ENCODE measurements around the gene ARL2BP. TPM values are rescaled to one million over a fixed set of nuclear protein-coding genes. Genes with fewer than 3 reads are reported as not detected.
A peak's percentile ranks its signal among the peaks of the same experiment; 100 is the strongest.

The ARL2BP gene
- total and polyA plus RNA-seq, 2 of the 13 experiments (the other 11 are each of a cell fraction or from before 2014, with no cell fraction given) = 64.3 to 67.6 TPM

DNA sequence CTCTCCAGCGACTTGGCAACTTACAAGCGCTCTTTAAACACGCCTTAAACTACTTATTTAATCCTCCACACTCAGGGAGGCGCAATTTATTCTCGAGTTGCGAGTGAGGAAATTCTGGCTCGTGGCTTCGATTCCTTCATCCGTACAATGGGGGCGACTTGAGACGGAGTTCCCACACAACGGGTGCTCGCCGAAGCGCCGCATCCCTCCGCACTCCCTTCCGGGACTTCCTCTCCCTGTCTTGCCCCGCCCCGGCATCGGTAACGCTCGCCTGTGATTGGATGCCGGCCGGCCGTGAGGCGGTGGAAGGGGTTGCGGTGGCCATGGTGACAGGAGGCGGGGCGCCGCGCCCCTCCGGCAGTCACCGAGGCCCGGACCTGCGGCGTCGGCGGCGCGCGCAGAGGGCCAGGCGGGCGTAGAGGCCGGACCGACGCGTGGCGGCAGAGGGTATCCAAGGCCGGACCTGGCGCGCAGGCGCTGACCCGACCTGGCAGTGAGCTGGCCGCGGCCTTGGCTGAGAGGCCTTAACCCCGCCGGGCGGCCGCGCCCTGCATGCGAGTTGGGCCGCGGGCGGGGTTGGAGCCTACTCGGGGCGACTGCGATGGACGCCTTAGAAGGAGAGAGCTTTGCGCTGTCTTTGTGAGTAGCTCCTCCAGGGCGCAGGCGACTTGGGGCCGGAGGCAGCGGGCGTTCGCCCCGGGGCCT lies at the start of gene ARL2BP (continued):
- TF ChIP-seq TMF1 (CRISPR knock-in tag; IDR thresholded peaks at IDR 0.05; ENCODE audit: low read depth) = peak; percentile 94; the same call in 1 of the 2 replicates
- TF ChIP-seq, protein P1, sequence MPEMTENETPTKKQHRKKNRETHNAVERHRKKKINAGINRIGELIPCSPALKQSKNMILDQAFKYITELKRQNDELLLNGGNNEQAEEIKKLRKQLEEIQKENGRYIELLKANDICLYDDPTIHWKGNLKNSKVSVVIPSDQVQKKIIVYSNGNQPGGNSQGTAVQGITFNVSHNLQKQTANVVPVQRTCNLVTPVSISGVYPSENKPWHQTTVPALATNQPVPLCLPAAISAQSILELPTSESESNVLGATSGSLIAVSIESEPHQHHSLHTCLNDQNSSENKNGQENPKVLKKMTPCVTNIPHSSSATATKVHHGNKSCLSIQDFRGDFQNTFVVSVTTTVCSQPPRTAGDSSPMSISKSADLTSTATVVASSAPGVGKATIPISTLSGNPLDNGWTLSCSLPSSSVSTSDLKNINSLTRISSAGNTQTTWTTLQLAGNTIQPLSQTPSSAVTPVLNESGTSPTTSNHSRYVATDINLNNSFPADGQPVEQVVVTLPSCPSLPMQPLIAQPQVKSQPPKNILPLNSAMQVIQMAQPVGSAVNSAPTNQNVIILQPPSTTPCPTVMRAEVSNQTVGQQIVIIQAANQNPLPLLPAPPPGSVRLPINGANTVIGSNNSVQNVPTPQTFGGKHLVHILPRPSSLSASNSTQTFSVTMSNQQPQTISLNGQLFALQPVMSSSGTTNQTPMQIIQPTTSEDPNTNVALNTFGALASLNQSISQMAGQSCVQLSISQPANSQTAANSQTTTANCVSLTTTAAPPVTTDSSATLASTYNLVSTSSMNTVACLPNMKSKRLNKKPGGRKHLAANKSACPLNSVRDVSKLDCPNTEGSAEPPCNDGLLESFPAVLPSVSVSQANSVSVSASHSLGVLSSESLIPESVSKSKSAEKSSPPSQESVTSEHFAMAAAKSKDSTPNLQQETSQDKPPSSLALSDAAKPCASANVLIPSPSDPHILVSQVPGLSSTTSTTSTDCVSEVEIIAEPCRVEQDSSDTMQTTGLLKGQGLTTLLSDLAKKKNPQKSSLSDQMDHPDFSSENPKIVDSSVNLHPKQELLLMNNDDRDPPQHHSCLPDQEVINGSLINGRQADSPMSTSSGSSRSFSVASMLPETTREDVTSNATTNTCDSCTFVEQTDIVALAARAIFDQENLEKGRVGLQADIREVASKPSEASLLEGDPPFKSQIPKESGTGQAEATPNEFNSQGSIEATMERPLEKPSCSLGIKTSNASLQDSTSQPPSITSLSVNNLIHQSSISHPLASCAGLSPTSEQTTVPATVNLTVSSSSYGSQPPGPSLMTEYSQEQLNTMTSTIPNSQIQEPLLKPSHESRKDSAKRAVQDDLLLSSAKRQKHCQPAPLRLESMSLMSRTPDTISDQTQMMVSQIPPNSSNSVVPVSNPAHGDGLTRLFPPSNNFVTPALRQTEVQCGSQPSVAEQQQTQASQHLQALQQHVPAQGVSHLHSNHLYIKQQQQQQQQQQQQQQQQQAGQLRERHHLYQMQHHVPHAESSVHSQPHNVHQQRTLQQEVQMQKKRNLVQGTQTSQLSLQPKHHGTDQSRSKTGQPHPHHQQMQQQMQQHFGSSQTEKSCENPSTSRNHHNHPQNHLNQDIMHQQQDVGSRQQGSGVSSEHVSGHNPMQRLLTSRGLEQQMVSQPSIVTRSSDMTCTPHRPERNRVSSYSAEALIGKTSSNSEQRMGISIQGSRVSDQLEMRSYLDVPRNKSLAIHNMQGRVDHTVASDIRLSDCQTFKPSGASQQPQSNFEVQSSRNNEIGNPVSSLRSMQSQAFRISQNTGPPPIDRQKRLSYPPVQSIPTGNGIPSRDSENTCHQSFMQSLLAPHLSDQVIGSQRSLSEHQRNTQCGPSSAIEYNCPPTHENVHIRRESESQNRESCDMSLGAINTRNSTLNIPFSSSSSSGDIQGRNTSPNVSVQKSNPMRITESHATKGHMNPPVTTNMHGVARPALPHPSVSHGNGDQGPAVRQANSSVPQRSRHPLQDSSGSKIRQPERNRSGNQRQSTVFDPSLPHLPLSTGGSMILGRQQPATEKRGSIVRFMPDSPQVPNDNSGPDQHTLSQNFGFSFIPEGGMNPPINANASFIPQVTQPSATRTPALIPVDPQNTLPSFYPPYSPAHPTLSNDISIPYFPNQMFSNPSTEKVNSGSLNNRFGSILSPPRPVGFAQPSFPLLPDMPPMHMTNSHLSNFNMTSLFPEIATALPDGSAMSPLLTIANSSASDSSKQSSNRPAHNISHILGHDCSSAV (CRISPR knock-in tag; IDR thresholded peaks at IDR 0.05; ENCODE audit: borderline replicate concordance) = no peak
- TF ChIP-seq ZNF44 (CRISPR knock-in tag; IDR thresholded peaks at IDR 0.05) = peak; percentile 69
- TF ChIP-seq, protein P2, sequence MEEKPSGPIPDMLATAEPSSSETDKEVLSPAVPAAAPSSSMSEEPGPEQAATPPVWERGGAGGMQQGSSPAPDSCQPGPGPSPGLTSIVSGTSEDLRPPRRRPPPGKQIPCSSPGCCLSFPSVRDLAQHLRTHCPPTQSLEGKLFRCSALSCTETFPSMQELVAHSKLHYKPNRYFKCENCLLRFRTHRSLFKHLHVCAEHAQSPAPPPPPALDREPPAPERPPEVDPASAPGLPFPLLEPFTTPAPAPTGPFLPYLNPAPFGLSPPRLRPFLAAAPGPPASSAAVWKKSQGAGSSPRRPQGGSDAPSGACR (CRISPR knock-in tag; IDR thresholded peaks at IDR 0.05) = peak; percentile 48; the same call in 1 of the 2 replicates
- TF ChIP-seq, protein P3, sequence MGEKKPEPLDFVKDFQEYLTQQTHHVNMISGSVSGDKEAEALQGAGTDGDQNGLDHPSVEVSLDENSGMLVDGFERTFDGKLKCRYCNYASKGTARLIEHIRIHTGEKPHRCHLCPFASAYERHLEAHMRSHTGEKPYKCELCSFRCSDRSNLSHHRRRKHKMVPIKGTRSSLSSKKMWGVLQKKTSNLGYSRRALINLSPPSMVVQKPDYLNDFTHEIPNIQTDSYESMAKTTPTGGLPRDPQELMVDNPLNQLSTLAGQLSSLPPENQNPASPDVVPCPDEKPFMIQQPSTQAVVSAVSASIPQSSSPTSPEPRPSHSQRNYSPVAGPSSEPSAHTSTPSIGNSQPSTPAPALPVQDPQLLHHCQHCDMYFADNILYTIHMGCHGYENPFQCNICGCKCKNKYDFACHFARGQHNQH (CRISPR knock-in tag; IDR thresholded peaks at IDR 0.05) = peak; percentile 62; the same call in 1 of the 2 replicates
- 0 out of 2 replicates have a peak, but pooled peaks have one; percentile 13 for TF ChIP-seq ZNF24 (IDR thresholded peaks at IDR 0.05)
- TF ChIP-seq MED13 (CRISPR knock-in tag; IDR thresholded peaks at IDR 0.05) = peak; percentile 53; the same call in 1 of the 2 replicates
- TF ChIP-seq ZNF816 (CRISPR knock-in tag; IDR thresholded peaks at IDR 0.05; ENCODE audit: borderline replicate concordance) = peak; percentile 56; the same call in 1 of the 2 replicates
- TF ChIP-seq, protein P4, sequence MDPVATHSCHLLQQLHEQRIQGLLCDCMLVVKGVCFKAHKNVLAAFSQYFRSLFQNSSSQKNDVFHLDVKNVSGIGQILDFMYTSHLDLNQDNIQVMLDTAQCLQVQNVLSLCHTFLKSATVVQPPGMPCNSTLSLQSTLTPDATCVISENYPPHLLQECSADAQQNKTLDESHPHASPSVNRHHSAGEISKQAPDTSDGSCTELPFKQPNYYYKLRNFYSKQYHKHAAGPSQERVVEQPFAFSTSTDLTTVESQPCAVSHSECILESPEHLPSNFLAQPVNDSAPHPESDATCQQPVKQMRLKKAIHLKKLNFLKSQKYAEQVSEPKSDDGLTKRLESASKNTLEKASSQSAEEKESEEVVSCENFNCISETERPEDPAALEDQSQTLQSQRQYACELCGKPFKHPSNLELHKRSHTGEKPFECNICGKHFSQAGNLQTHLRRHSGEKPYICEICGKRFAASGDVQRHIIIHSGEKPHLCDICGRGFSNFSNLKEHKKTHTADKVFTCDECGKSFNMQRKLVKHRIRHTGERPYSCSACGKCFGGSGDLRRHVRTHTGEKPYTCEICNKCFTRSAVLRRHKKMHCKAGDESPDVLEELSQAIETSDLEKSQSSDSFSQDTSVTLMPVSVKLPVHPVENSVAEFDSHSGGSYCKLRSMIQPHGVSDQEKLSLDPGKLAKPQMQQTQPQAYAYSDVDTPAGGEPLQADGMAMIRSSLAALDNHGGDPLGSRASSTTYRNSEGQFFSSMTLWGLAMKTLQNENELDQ (CRISPR knock-in tag; IDR thresholded peaks at IDR 0.05; ENCODE audit: borderline replicate concordance) = peak; percentile 44; the same call in 1 of the 2 replicates
- TF ChIP-seq ZNF552 (CRISPR knock-in tag; IDR thresholded peaks at IDR 0.05; ENCODE audit: borderline replicate concordance) = peak; percentile 16; the same call in 1 of the 2 replicates
- TF ChIP-seq, protein P5, sequence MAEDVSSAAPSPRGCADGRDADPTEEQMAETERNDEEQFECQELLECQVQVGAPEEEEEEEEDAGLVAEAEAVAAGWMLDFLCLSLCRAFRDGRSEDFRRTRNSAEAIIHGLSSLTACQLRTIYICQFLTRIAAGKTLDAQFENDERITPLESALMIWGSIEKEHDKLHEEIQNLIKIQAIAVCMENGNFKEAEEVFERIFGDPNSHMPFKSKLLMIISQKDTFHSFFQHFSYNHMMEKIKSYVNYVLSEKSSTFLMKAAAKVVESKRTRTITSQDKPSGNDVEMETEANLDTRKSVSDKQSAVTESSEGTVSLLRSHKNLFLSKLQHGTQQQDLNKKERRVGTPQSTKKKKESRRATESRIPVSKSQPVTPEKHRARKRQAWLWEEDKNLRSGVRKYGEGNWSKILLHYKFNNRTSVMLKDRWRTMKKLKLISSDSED (CRISPR knock-in tag; IDR thresholded peaks at IDR 0.05) = no peak
- no peak for TF ChIP-seq EZH2 (conservative IDR thresholded peaks at IDR 0.05; ENCODE audit: low read depth, low read length)
- TF ChIP-seq DR1 (CRISPR knock-in tag; IDR thresholded peaks at IDR 0.05) = peak; percentile 94
